Gastrocnemius medialis (tissue), 4 donors: ENCODE results near the gene DPYSL3.

Source experiments
- CTCF ChIP-seq, 5 experiments: fragments of 450-650 bp in 3 of 5; fragments of 200-600 bp in 2 of 5; sonication (generic) in 2 of 5; IDR thresholded peaks in 4 of 5; conservative IDR thresholded peaks in 1 of 5; 1 replicate in 4 of 5; 2 replicates in 1 of 5; pipeline ENCODE4 v1.5.1; 2016 to 2019; ENCODE audit warnings: antibody characterized with exemption in 5 of 5, mild to moderate bottlenecking in 3 of 5, moderate library complexity in 3 of 5
- POLR2A ChIP-seq, 2 donors: fragments of 450-650 bp; IDR thresholded peaks; one replicate each; pipeline ENCODE4 v1.6.1; 2017; ENCODE audit warnings: antibody characterized with exemption in 2 of 2, mild to moderate bottlenecking in 2 of 2, moderate library complexity in 2 of 2

DNA sequence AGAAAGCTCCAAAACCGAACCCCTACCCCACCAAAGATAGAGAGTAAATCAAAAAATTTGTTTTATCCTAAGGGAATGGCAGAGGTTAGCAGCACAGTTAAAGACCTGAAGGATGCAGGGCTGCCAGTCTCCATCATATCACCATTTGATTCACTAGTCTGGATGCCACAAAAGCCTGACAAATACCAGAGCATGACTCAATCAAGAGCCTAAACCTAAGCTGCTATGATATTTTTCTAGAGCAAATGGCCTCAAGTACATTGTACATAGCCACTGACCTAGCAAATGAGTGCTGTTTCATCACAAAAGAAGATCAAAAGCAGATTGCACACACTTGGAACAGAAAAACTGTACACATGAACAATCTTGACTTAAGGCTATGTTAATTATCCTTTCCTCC, 48.0 kb downstream of the DPYSL3 start:
- TF ChIP-seq CTCF (IDR thresholded peaks at IDR 0.05 in 4 of 5, conservative IDR thresholded peaks at IDR 0.05 in 1 of 5) (no peak), POLR2A (IDR thresholded peaks at IDR 0.05) (no peak)
